ENCODE data around the gene CXCR1.
"Not testable (repeated sequence)": the region's sequence is repeated elsewhere in the genome, so short reads cannot be mapped to it uniquely, and the experiment has no call there.

The CXCR1 gene

DNA sequence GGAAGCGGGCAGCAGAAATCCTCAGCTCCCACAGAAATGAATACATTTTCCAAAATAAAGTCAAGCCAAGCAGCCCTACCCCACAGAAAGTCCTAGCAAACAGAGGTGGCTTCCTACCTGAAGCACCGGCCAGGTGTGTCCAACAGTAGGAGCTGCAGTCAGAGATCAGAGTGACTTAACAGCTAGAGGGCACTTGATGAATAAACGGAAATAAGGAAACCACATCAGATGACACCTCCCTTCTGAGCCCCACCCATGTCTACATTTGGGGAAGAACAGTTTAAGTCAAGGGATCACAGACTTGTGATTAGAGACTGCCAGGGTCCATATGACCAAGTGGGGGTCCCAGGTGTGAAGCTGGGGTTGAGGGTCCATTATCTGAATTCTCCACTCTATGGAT, at the start of gene CXCR1:
CXCR1 (minus strand) TSS at position 172 of the 400 bp plus-strand sequence. CDS start 1,751 bp downstream, outside the sequence.
- peak in 1 of 2 donors; percentile 13 for DNase-seq (ENCODE audit: low read depth in 2 of 2)

DNA sequence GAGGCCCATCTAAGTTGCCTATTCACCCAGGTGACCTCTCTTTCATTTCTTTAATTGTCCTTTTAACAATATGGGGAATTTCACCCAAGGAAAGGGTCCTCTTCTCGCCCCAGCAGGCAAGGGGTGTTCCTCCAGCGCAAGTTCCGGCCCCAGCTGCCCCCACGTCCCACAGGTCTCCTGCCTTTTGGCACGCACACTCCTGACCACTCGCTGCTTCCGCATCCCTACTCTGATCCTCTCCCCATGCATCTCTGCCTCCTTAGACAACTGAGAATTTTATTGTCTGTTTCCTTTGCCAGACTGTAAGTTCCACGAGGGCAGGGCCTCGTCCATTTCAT, 49.5 kb upstream of the CXCR1 start:
- no peak for DNase-seq (ENCODE audit: low read depth in 2 of 2)

- no peak for DNase-seq (ENCODE audit: low read depth in 2 of 2)
Observed at GRCh38 chr2:218214116-218214515, 47.4 kb upstream of the CXCR1 start.

DNA sequence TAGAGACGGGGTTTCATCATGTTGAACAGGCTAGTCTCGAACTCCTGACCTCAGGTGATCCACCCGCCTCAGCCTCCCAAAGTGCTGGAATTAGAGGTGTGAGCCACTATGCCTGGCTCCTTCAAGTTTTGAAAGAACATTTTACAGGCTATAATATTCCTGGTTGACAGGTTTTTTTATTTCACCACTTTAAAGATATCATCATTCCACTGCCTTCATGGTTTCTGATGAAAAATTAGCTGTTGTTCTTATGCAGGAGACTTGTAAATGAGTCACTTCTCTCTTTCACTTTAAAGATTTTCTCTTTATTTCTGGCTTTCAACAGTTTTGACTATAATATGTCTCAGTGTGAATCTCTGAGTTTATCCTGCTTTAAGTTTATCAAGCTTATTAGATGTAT, 42.3 kb upstream of the CXCR1 start:
- DNase-seq (ENCODE audit: low read depth in 2 of 2) = no peak

DNA sequence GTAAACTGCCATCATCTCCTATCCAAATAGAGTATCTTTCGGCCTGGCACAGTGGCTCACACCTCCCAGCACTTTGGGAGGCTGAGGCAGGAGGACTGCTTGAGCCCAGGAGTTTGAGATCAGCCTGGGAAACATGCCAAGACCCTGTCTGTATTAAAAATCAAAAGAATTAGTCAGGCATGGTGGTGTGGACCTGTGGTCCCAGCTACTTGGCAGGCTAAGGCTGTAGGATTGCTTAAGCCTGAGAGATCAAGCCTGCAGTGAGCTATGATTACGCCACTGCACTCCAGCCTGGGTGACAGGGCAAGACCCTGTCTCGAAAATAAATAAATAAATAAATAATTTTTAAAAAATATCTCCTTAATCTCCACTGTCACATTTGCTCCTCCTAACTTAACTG, 35.5 kb upstream of the CXCR1 start:
- DNase-seq (ENCODE audit: low read depth in 2 of 2) = no peak

- DNase-seq (ENCODE audit: low read depth in 2 of 2) = no peak
Observed at GRCh38 chr2:218196974-218197373, 30.2 kb upstream of the CXCR1 start.

GRCh38 chr2:218194880-218195279, 28.1 kb upstream of the CXCR1 start:
- no peak for DNase-seq (ENCODE audit: low read depth in 2 of 2)

GRCh38 chr2:218193701-218194100, 26.9 kb upstream of the CXCR1 start:
- no peak for DNase-seq (ENCODE audit: low read depth in 2 of 2)

DNA sequence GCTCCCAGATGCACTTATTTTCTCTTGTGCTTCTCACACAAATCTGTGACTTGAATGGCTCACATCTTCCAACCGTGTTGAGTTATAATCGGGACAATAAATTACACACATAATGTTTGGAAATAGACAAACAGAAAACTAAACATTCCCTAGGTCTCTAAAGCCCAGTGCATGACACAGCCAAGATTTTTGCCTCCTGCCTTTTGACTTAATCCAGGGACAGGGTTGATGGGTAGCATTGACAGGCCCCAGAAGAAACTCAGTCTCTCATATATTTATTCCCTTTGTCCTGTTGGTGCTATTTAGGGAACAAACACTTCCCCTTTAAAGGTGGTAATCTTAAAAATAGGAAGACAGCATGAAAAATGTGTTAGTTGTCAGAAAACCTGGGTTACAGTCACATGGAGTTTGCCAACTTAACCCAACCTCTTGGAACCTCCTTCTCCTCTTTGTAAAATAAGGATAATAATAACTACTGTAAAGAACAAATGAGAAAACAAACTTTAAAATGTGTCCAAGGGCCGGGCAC, 26.2 kb upstream of the CXCR1 start:
- DNase-seq (ENCODE audit: low read depth in 2 of 2) = no peak

GRCh38 chr2:218188528-218188927, 21.8 kb upstream of the CXCR1 start:
- DNase-seq (ENCODE audit: low read depth in 2 of 2) = no peak

DNA sequence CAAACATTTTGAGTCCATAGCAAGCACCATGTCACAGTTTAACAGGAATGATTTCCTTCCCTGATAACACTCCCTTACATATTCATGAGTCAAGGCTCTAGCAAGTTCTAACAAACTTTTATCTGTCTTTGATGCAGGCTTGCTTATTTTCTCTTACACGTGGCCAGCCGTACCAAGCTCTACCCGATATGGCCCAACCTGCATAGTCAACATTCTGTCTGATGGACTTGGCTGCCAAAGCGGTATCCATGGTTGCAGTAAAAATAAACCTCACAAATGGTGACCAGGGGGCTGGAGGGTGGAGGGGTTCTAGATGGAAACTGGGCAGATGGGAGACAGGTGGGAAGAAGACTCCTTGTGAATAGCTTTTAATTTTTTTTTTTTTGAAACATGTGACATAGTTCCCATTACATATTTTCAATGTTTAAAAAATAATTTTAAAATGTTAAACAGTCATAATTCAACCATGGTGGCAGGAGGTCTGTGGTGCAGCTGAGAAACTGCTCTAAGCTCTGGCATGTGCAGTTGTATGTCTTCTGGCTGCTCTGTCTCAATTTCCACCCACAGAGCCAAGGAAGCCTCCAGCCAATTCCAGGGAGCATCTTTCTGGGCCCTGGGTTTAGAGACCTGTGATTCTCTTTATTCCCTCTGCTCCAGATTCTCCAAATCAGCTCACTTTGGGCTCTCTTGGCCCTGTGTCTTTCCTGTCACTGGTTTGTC, 20.7 kb upstream of the CXCR1 start:
- no peak for DNase-seq (ENCODE audit: low read depth in 2 of 2)

DNA sequence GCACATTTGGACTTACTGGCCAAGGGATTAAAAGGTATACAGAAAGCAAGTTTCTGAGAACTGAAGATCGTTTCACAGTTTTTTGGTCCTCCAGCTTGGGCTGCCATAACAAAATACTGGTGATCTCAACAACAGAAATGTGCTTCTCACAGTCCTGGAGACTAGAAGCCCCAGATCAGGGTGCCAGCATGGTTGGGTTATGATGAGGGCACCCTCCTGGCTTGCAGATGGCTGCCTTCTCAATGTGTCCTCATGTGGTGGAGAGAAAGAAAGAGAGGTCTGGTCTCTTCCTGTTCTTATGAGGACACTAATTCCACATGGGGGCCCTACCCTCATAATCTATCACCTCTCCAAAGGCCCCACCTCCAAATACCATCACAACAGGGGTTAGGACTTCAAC, 20.1 kb upstream of the CXCR1 start:
- DNase-seq (ENCODE audit: low read depth in 2 of 2) = no peak

DNA sequence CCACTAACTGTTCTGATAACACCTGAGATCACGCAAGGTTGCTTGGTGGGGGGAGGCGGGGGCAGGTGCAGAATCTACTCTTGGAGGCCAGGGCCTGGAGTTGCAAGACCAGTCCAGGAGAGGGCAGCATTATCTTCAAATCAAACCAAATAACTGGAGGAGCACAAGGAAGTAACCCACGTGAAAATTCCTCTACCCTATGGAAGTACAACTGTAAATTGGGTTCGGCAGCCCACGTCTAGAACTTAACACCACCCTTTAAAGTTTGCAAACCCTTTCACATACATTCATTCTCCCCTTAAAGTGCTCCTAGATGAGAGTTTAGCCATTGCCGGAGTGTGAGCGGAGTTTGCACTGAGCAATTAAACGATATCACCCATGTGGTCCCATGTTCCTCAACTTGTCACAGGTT, 19.6 kb upstream of the CXCR1 start:
- DNase-seq (ENCODE audit: low read depth in 2 of 2) = peak; percentile 52 to 57

- no peak for DNase-seq (ENCODE audit: low read depth in 2 of 2)
Observed at GRCh38 chr2:218184331-218184730, 17.6 kb upstream of the CXCR1 start.

- DNase-seq (ENCODE audit: low read depth in 2 of 2) = no peak
Observed at GRCh38 chr2:218180467-218181114, 13.8 kb upstream of the CXCR1 start.

DNA sequence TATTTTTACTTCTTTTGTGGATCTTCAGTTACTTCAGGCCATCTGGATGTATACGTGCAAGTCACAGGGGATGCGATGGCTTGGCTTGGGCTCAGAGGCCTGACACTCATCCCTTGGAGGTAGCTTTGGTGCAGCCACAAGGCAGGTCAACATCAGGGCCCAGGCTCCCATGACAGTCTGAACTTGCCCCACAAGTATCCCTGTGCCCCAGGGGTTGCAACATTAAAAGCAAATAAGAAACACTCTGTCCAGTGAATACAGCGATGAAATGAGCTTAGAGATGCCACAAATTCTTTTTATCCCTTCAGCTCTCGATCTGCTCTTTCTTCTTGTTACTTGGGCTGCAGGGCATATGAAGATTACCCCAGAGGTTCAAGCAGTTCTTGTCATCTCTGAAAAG, 13.0 kb upstream of the CXCR1 start:
- no peak for DNase-seq (ENCODE audit: low read depth in 2 of 2)

GRCh38 chr2:218172845-218173244, 6.1 kb upstream of the CXCR1 start:
- DNase-seq (ENCODE audit: low read depth in 2 of 2) = no peak

DNA sequence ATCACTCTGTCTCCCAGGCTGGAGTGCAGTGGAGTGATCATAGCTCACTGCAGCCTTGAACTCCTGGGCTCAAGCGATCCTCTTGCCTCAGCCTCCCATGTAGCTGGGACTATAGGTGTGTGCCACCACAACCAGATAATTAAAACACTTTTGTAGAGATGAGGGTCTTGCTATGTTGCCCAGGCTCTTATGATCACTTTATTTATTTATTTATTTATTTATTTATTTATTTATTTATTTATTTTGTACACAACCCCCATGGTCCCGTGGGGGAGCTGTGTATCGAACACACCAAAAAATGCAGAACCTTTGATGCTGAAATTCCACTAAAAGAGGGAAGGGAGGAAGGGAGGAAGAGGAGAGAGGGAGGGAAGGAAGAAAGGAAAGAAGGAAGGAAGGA, 5.0 kb upstream of the CXCR1 start:
- not testable (repeated sequence) for DNase-seq (ENCODE audit: low read depth in 2 of 2)

DNA sequence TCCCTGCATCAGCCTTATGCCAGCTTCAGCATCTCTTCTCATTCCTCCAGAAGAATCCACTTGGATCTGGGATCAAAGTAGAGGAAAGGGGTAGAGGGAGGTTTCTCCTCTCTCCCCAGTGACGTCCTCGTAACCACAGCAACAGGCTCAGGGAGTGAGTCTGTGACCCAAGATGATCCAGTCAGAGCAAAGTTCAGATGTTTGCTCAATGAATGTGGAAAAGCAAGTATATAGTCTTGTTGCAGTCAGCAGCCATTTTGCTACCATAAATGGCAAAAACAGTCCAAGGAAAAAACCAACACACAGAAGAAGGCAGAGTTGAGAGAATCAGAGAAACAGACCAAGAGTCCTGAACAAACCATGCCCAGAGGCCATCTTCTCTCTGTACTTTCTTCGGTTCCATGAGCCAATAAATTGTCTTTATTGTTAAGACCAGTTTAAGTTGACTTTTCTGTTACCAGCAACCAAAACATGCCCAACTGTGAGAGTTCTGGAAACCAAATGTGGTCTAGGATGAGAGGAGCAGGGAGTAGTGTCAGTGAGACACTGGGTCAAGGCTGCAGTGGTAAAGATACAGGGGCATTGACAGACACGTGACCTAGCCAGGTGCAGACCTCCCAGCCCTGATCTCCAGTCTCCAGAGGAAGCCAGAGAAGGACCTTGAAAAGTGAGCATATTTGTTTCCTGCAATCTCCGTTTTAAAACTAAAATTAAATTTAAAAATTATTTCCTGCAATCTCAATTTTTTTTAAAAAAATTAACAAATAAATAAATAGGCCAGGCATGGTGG, 3.2 kb upstream of the CXCR1 start:
- DNase-seq (ENCODE audit: low read depth in 2 of 2) = no peak

GRCh38 chr2:218168635-218169462, 2.1 kb upstream of the CXCR1 start:
- peak; percentile 37 to 68 for DNase-seq (ENCODE audit: low read depth in 2 of 2)

GRCh38 chr2:218168016-218168415, 1.3 kb upstream of the CXCR1 start:
- no peak for DNase-seq (ENCODE audit: low read depth in 2 of 2)

DNA sequence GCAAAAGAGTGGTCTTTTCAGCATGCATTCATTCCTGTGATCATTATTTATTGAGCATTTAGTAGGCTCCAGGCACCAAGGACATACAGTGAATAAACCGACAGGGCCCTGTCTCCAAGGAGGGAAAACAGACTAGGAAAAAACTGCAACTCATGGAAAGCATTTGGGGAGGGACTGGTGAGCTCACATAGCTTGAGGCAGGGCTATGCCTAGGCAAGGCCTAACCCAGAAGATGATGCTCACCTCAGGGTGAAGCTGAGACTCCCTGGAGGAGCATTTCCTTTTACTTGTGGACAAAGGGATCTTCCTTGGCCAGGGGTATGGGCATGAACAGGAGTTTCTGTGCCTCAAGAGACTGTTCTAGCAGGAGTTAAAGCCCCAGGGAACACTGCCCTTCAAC, 3.9 kb downstream of the CXCR1 start:
- DNase-seq (ENCODE audit: low read depth in 2 of 2) = no peak
